PC-3 (cell line): Measurements from ENCODE around the gene ZNF407. TPM values are rescaled to one million over a fixed set of nuclear protein-coding genes. Genes with fewer than 3 reads are reported as not detected.

Experiments used
- ATAC-seq: fragments of 200-7000 bp; cut with Tn5 transposase; 2 replicates; pipeline ENCODE4 v1.9.1; 2020; ENCODE audit warnings: mild to moderate bottlenecking, moderate library complexity
- BruUV-seq: library from RNA; stranded (reverse); fragments of 400-500 nt; replicated peaks from 2 replicates; lab custom pipeline; 2021; lab: Mats Ljungman, UMichigan
- CTCF ChIA-PET: fragments of 300-600 bp; sonication (Branson Sonifier 250); formaldehyde crosslinking; loops from one replicate; lab custom pipeline; 2022; ENCODE audit warnings: antibody characterized with exemption; lab: Charles Lee
- POLR2A ChIA-PET: fragments of 300-600 bp; sonication (Branson Sonifier 250); formaldehyde crosslinking; loops from one replicate; lab custom pipeline; 2022; ENCODE audit warnings: antibody characterized with exemption; ENCODE audit not compliant: unreplicated experiment; lab: Charles Lee
- DNase-seq: peaks from one replicate; pipeline ENCODE4 v3.0.0-alpha.2; 2015
- H2AFZ ChIP-seq: fragments of 300-600 bp; sonication (generic); 2 replicates; pipeline ENCODE4 v1.6.0; 2016; ENCODE audit warnings: antibody characterized with exemption, low read length
- H3F3A ChIP-seq: fragments of 300-600 bp; sonication (generic); one replicate; pipeline ENCODE4 v1.6.0; 2017; ENCODE audit warnings: antibody characterized with exemption, low read length, control low read depth, mild to moderate bottlenecking; ENCODE audit not compliant: unreplicated experiment
- H3K27ac ChIP-seq: fragments of 300-600 bp; sonication (generic); 2 replicates; pipeline ENCODE4 v1.5.1; 2016; ENCODE audit warnings: mild to moderate bottlenecking, low read length
- H3K27me3 ChIP-seq: fragments of 300-600 bp; sonication (generic); 2 replicates; pipeline ENCODE4 v1.6.1; 2016; ENCODE audit warnings: low read length, mixed read lengths
- H3K36me3 ChIP-seq: fragments of 300-600 bp; sonication (generic); 2 replicates; pipeline ENCODE4 v1.6.1; 2016; ENCODE audit warnings: low read depth, mixed run types, low read length, mixed read lengths
- H3K4me1 ChIP-seq: fragments of 300-600 bp; sonication (generic); 2 replicates; pipeline ENCODE4 v1.5.1; 2016; ENCODE audit warnings: low read length; ENCODE audit not compliant: insufficient read depth
- H3K4me2 ChIP-seq: fragments of 300-600 bp; sonication (generic); 2 replicates; pipeline ENCODE4 v1.6.0; 2016; ENCODE audit warnings: low read length
- H3K4me3 ChIP-seq: fragments of 300-600 bp; sonication (generic); 2 replicates; pipeline ENCODE4 v1.5.1; 2016; ENCODE audit warnings: mild to moderate bottlenecking, low read length, mixed read lengths
- H3K79me2 ChIP-seq: fragments of 300-600 bp; sonication (generic); 2 replicates; pipeline ENCODE4 v1.6.1; 2017; ENCODE audit warnings: low read length, mixed read lengths
- H3K9ac ChIP-seq: fragments of 300-600 bp; sonication (generic); 2 replicates; pipeline ENCODE4 v1.6.0; 2016; ENCODE audit warnings: mild to moderate bottlenecking, low read length
- H3K9me2 ChIP-seq: fragments of 300-600 bp; sonication (generic); replicated peaks from 2 replicates; pipeline ENCODE4 v1.6.1; 2016; ENCODE audit warnings: mixed run types, low read length, mixed read lengths
- H3K9me3 ChIP-seq: fragments of 300-600 bp; sonication (generic); 2 replicates; pipeline ENCODE4 v1.6.1; 2016; ENCODE audit warnings: low read length, mixed read lengths
- H4K20me1 ChIP-seq: fragments of 300-600 bp; sonication (generic); 2 replicates; pipeline ENCODE4 v1.6.1; 2016; ENCODE audit warnings: low read length, mixed read lengths
- EZH2 ChIP-seq: fragments of 300-600 bp; sonication (generic); IDR thresholded peaks from one replicate; pipeline ENCODE4 v1.6.1; 2017; ENCODE audit warnings: antibody characterized with exemption, mild to moderate bottlenecking, low read length; ENCODE audit not compliant: unreplicated experiment
- EZH2phosphoT487 ChIP-seq: fragments of 300-600 bp; sonication (generic); IDR thresholded peaks from 2 replicates; pipeline ENCODE4 v1.6.1; 2018; ENCODE audit warnings: mild to moderate bottlenecking, antibody characterized with exemption, low read length, borderline replicate concordance
- intact Hi-C: fragments of 100-400 bp; cut with micrococcal nuclease; formaldehyde crosslinking; loops from 2 replicates; pipeline ENCODE4 v1.9.0; 2023
- total RNA-seq: library from RNA; depleted of rRNA; stranded (reverse); fragments of >200 nt; gene quantifications from 2 replicates; pipeline ENCODE4 v1.2.3, GENCODE V29; 2014
- TF ChIP-seq, protein P1 (sequence below): fragments of 300-600 bp; sonication (generic); conservative IDR thresholded peaks from 2 replicates; pipeline ENCODE4 v1.5.1; 2017; ENCODE audit warnings: antibody characterized with exemption, low read depth, mild to moderate bottlenecking, low read length

The ZNF407 gene
- total RNA-seq, 1 experiment from 2014 or later: 9.3 TPM

DNA sequence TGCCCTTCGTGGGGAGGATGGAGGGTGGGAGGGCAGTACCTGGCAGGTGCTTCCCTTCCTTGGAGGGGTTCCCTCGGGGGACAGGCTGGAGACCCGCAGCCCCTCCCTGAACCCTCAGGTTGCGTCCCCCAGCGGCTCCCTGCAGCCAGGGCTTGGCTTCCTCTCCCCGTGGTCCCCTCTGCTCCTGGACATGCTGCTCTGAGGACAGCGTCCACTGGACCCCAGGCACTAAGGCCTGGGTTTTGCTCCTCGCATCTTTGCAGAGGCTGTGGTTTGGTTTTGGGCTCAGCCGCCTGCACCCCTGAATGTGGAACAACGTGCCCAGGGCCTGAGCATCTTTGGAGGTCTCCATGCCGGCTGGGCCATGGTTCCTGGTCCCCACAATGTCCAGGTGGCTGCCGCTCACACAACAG is 477.8 kb downstream of the ZNF407 start:
- no peak for TF ChIP-seq EZH2phosphoT487
- TF ChIP-seq, protein P1, sequence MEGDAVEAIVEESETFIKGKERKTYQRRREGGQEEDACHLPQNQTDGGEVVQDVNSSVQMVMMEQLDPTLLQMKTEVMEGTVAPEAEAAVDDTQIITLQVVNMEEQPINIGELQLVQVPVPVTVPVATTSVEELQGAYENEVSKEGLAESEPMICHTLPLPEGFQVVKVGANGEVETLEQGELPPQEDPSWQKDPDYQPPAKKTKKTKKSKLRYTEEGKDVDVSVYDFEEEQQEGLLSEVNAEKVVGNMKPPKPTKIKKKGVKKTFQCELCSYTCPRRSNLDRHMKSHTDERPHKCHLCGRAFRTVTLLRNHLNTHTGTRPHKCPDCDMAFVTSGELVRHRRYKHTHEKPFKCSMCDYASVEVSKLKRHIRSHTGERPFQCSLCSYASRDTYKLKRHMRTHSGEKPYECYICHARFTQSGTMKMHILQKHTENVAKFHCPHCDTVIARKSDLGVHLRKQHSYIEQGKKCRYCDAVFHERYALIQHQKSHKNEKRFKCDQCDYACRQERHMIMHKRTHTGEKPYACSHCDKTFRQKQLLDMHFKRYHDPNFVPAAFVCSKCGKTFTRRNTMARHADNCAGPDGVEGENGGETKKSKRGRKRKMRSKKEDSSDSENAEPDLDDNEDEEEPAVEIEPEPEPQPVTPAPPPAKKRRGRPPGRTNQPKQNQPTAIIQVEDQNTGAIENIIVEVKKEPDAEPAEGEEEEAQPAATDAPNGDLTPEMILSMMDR: no peak
- no peak for TF ChIP-seq EZH2
- no peak overlapping the region for H2AFZ ChIP-seq
- no TSS peak for BruUV-seq
- ChIA-PET CTCF (no interaction called here), POLR2A (no interaction called here)
- H3K27me3 ChIP-seq: no peaks in the 10 kb centered on the region
- H3K9ac ChIP-seq: no peak overlapping the region
- H3K27ac ChIP-seq: no peak overlapping the region
- 0 out of 2 replicates have a peak, but pooled peaks cover 5% of the 10 kb centered on the region for H3K9me3 ChIP-seq
- no peak overlapping the region for H3K4me2 ChIP-seq
- intact Hi-C loops: no loop called here
- H3K4me3 ChIP-seq: no peak overlapping the region
- H3K79me2 ChIP-seq: no peaks in the 10 kb centered on the region
- H3K36me3 ChIP-seq: no peaks in the 10 kb centered on the region
- ATAC-seq (no peak), DNase-seq (no peak)
- H3K9me2 ChIP-seq: no peaks in the 10 kb centered on the region
- no peaks in the 10 kb centered on the region for H4K20me1 ChIP-seq
- H3F3A ChIP-seq: peaks cover 6% of the 10 kb centered on the region
- H3K4me1 ChIP-seq: peaks cover 16% of the 10 kb centered on the region

DNA sequence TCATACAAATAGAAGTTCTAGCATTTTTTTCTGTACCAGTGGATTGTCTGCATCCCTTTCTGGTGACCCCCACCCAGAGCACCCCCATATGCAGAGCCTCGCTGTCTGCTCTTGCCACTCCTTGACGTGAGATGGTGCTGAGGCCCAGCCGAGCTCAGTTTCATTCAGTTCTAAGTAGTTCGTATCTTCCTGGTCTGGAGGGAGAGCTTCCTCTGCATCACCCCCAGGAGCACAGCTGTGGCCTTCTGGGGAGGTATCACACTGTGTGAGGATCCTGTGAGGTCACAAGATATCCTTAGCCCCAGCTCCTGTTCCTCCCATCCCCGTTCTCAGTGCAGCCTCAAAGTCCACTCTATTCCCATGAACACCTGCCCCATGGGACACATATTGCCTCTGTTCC is 478.6 kb downstream of the ZNF407 start:
- TF ChIP-seq, protein P1: no peak
- TF ChIP-seq EZH2 (no peak), EZH2phosphoT487 (no peak)
- Histone ChIP-seq H2AFZ (no peak overlapping the region), H4K20me1 (no peaks in the 10 kb centered on the region), H3K4me3 (no peak overlapping the region), H3K27ac (no peak overlapping the region), H3K36me3 (no peaks in the 10 kb centered on the region), H3K9me2 (no peaks in the 10 kb centered on the region), H3F3A (peaks cover 5% of the 10 kb centered on the region), H3K4me1 (peaks cover 11% of the 10 kb centered on the region), H3K27me3 (no peaks in the 10 kb centered on the region), H3K9ac (no peak overlapping the region), H3K9me3 (0 out of 2 replicates have a peak, but pooled peaks cover 5% of the 10 kb centered on the region), H3K79me2 (no peaks in the 10 kb centered on the region), H3K4me2 (no peak overlapping the region)
- intact Hi-C loops: no loop called here
- ATAC-seq (no peak), DNase-seq (no peak)
- no TSS peak for BruUV-seq
- ChIA-PET POLR2A (no interaction called here), CTCF (no interaction called here)

DNA sequence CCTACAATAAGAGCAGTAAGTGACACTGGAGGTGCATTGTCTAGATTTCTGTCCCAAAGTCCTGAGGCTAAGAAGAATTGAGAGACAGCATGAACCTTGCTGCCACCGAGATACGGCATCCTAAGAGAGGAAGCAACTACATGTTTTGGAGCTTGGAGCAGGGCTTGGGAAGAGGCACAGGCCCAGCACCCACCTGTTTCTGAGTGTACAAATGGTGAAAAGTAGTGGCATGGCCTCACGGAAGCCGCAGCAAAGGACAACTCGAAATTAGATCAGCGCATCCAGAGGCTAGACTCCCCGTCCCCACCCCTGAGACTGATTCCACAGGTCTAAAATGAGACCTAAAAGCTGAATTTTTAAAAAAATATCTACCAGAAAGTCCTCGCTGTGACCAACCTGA is 483.8 kb downstream of the ZNF407 start:
- H2AFZ ChIP-seq: no peak overlapping the region
- no peaks in the 10 kb centered on the region for H3K4me1 ChIP-seq
- H3K4me2 ChIP-seq: no peak overlapping the region
- no peaks in the 10 kb centered on the region for H4K20me1 ChIP-seq
- TF ChIP-seq, protein P1: no peak
- TF ChIP-seq EZH2 (no peak), EZH2phosphoT487 (no peak)
- CTCF ChIA-PET: no interaction called here
- no peaks in the 10 kb centered on the region for H3K36me3 ChIP-seq
- BruUV-seq: no TSS peak
- POLR2A ChIA-PET: no interaction called here
- intact Hi-C loops: no loop called here
- no peaks in the 10 kb centered on the region for H3K79me2 ChIP-seq
- no peak overlapping the region for H3K9ac ChIP-seq
- H3K9me3 ChIP-seq: 0 out of 2 replicates have a peak, but pooled peaks cover 5% of the 10 kb centered on the region
- H3K9me2 ChIP-seq: no peaks in the 10 kb centered on the region
- H3K4me3 ChIP-seq: no peak overlapping the region
- no peak overlapping the region for H3K27ac ChIP-seq
- ATAC-seq: no peak
- no peaks in the 10 kb centered on the region for H3K27me3 ChIP-seq
- no peaks in the 10 kb centered on the region for H3F3A ChIP-seq
- DNase-seq: no peak
